HFFc6 (cell line): ENCODE data around the gene ZNF605. TPM values are rescaled to one million over a fixed set of nuclear protein-coding genes. Genes with fewer than 3 reads are reported as not detected.
"Not testable (repeated sequence)": the region's sequence is repeated elsewhere in the genome, so short reads cannot be mapped to it uniquely, and the experiment has no call there.

ENCODE experiments used
- DNase-seq: peaks from one replicate; pipeline ENCODE4 v3.0.0-alpha.2; 2018
- H3K27ac Mint-ChIP-seq: 2 replicates; pipeline ENCODE4 v1.8.0; 2020; ENCODE audit warnings: mild to moderate bottlenecking, mixed read lengths
- H3K27me3 Mint-ChIP-seq: 2 replicates; pipeline ENCODE4 v1.8.0; 2021; ENCODE audit warnings: mild to moderate bottlenecking, moderate library complexity, mixed read lengths; ENCODE audit not compliant: insufficient read depth
- H3K36me3 Mint-ChIP-seq: 2 replicates; pipeline ENCODE4 v1.8.0; 2021; ENCODE audit warnings: low read depth, mixed read lengths
- H3K4me1 Mint-ChIP-seq: 2 replicates; pipeline ENCODE4 v1.8.0; 2020; ENCODE audit warnings: low read depth, mixed read lengths
- H3K4me3 Mint-ChIP-seq: 2 replicates; pipeline ENCODE4 v1.8.0; 2020; ENCODE audit warnings: mild to moderate bottlenecking, moderate library complexity, mixed read lengths
- H3K9me3 Mint-ChIP-seq: 2 replicates; pipeline ENCODE4 v1.8.0; 2020; ENCODE audit warnings: mild to moderate bottlenecking, mixed read lengths
- total RNA-seq, 6 experiments: library from RNA; stranded (reverse); fragmentation: NEBNext Ultra II Directional; extraction: Animal tissue kit (Norgen Biotek cat#: 25700); gene quantifications; 2 replicates in 1 of 6; 3 replicates in 5 of 6; pipeline ENCODE4 v1.2.3, GENCODE V29; 2021
- TF ChIP-seq, protein P1 (sequence below): fragments of 200-600 bp; sonication (generic); IDR thresholded peaks from 2 replicates; pipeline ENCODE4 v1.5.0; 2021; ENCODE audit warnings: antibody characterized with exemption, mild to moderate bottlenecking

The ZNF605 gene
- total RNA-seq, 6 experiments from 2014 or later = 6.2 to 11.8 (median 7.6) TPM

DNA sequence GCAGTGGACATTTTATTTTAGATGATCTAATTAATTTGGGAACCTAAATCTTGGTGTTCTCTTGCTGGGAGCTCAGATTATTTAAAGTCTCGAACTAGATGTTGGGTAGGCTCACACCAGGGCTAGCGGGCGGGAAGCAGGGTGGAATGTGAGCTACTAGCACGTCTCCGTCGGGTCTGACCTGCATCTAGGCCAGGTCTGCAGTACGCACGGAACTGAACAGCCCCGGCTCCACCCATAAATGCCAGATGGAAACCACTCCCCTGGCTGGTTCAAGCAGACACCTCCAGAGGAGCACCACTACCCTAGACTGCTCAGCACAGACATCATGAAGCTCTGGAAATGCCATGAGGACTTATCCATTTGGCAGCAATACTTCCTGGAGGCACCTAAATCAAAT, 10.3 kb downstream of the ZNF605 start:
- H3K4me1 Mint-ChIP-seq = no peaks in the 10 kb centered on the region
- H3K27me3 Mint-ChIP-seq = peaks cover 4% of the 10 kb centered on the region
- DNase-seq = no peak
- H3K4me3 Mint-ChIP-seq = no peak overlapping the region; the same call in 1 of the 2 replicates
- H3K9me3 Mint-ChIP-seq = peaks cover 53% of the 10 kb centered on the region
- no peak overlapping the region for H3K27ac Mint-ChIP-seq
- TF ChIP-seq, protein P1, sequence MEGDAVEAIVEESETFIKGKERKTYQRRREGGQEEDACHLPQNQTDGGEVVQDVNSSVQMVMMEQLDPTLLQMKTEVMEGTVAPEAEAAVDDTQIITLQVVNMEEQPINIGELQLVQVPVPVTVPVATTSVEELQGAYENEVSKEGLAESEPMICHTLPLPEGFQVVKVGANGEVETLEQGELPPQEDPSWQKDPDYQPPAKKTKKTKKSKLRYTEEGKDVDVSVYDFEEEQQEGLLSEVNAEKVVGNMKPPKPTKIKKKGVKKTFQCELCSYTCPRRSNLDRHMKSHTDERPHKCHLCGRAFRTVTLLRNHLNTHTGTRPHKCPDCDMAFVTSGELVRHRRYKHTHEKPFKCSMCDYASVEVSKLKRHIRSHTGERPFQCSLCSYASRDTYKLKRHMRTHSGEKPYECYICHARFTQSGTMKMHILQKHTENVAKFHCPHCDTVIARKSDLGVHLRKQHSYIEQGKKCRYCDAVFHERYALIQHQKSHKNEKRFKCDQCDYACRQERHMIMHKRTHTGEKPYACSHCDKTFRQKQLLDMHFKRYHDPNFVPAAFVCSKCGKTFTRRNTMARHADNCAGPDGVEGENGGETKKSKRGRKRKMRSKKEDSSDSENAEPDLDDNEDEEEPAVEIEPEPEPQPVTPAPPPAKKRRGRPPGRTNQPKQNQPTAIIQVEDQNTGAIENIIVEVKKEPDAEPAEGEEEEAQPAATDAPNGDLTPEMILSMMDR = no peak
- peaks cover 55% of the 10 kb centered on the region for H3K36me3 Mint-ChIP-seq

DNA sequence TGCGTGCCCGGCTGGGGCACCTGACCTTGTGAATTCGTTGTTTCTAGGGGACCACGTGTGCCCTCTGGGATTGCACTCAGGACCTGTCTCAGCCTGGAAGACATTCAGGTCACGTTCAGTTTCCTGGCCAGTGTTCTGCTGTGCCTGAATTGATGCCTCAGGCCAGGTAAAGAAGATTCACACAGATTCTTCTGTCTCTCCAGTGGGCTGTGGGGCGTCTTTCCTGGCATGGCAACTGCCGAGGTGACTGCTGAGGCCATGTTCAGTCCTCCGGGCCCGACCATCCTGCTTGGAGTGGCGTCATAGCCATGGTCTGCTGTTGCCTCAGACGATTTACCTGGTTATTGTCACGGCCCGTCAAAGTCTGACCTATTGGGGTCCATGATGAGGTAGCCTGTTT, 13.5 kb downstream of the ZNF605 start:
- H3K4me1 Mint-ChIP-seq = no peaks in the 10 kb centered on the region
- H3K27ac Mint-ChIP-seq = no peak overlapping the region
- H3K27me3 Mint-ChIP-seq = peaks cover 2% of the 10 kb centered on the region
- H3K9me3 Mint-ChIP-seq = peaks cover 70% of the 10 kb centered on the region
- TF ChIP-seq, protein P1 = no peak
- DNase-seq = no peak
- peaks cover 73% of the 10 kb centered on the region for H3K36me3 Mint-ChIP-seq
- H3K4me3 Mint-ChIP-seq = no peak overlapping the region

DNA sequence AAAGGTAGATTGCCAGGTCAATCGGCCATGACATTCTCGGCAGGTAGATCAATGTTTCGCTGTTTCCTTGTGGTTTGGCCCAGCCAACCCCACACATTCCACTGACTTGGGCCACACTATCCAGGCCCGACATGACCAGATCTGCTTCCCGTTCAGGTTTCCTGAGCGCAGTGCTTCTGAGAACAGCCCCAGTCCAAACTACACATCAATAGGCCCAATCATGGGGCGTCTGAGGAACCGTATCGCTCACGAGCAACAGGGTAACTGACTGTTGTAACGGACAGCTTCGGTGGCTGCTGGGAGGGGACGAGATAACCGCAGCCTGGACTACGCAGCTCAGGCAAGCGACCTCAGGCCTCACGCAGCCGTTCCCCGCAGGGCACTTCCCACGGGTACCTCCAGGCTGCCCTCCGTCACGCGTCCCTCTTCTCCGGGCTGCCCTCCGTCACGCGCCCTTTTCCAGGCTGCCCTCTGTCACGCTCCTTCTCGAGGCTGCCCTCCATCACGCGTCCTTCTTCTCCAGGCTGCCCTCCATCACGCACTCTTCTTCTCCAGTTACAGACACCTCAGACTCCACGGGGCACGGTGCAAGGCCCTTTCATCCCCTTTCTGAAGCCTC, 14.7 kb downstream of the ZNF605 start:
- Mint-ChIP-seq H3K4me1 (no peaks in the 10 kb centered on the region), H3K36me3 (peaks cover 79% of the 10 kb centered on the region), H3K4me3 (no peak overlapping the region; the same call in 1 of the 2 replicates), H3K27me3 (peaks cover 2% of the 10 kb centered on the region), H3K27ac (no peak overlapping the region), H3K9me3 (peaks cover 81% of the 10 kb centered on the region)
- DNase-seq = no peak
- TF ChIP-seq, protein P1 = no peak

DNA sequence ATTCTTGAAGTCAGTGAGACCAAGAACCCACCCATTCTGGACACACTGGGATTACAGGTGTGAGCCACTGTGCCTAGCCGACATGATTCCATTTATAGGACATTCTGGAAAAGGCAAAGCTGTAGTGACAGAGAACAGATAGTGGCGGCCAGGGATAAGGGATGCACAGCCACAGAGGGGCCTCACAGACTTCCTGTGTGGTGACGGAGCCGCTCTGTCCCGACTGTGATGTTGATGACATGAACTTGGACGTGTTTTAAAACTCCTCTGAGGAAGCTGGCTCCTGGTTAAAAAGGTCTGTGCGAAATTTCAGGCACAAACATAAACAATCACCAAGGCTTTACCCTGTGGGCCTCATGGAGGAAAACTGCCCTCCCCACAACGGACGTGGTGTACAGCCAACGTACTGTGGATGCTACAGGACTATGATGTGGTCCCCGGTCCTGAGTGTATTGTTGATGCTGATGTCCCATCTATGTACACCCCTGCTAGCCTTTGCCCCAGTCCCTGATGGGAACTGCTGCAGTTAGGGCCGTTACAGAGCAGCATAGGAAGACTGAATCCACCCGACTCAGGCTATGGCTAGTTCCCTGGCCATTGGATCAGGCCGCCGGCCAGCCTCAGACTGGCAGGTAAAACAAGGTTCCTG, 15.9 kb downstream of the ZNF605 start:
- Mint-ChIP-seq H3K36me3 (peaks cover 76% of the 10 kb centered on the region), H3K9me3 (peaks cover 81% of the 10 kb centered on the region)

DNA sequence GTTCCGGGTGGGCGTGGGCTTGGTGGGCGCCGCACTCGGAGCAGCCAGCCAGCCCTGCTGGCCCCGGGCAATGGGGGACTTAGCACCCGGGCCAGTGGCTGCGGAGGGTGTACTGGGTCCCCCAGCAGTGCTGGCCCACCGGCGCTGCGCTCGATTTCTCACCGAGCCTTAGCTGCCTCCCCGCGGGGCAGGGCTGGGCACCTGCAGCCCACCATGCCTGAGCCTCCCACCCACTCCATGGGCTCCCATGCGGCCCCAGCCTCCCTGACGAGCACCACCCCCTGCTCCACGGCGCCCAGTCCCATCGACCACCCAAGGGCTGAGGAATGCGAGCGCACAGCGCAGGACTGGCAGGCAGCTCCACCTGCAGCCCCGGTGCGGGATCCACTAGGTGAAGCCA, 17.3 kb downstream of the ZNF605 start:
- H3K4me1 Mint-ChIP-seq, H3K27me3 Mint-ChIP-seq, DNase-seq, H3K4me3 Mint-ChIP-seq, H3K27ac Mint-ChIP-seq: not testable (repeated sequence)
- Mint-ChIP-seq H3K36me3 (peaks cover 76% of the 10 kb centered on the region), H3K9me3 (peaks cover 81% of the 10 kb centered on the region)

More for the DNA sequence above, 15.9 kb downstream of the ZNF605 start:
- DNase-seq = no peak
- H3K4me3 Mint-ChIP-seq = no peak overlapping the region
- no peak overlapping the region for H3K27ac Mint-ChIP-seq
- TF ChIP-seq, protein P1 = no peak
- H3K4me1 Mint-ChIP-seq = no peaks in the 10 kb centered on the region
- peaks cover 2% of the 10 kb centered on the region for H3K27me3 Mint-ChIP-seq

DNA sequence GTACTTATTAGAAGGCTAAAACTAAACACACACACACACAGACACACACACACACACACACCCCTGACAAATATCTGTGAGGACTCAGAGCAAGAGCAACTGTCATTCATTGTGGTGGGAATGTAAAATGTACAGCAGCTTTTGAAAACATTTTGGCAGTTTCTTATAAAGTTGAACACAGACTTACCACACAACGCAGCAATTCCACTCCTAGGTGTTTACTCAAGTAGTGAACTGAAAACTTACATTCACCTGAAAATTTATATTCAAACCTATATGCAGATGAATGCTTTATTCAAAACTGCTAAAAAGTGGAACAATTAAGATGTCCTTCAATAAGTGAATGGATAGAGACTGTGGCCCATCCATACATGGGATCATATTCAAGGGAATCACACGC, 18.6 kb downstream of the ZNF605 start:
- H3K27ac Mint-ChIP-seq = no peak overlapping the region

DNA sequence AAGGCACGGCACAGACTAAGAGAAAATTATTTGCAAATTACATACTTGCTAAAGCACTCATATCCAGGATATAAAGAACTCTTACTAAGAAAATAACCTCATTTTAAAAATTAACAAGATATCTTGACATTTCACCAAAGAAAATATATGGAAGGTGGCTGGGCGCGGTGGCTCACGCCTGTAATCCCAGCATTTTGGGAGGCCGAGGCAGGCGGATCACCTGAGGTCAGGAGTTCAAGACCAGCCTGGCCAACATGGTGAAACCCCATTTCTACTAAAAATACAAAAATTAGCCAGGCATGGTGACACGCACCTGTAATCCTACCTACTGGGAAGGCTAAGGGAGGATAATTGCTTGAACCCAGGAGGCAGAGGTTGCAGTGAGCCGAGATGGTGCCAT, 19.2 kb downstream of the ZNF605 start:
- Mint-ChIP-seq H3K9me3 (peaks cover 84% of the 10 kb centered on the region), H3K36me3 (peaks cover 79% of the 10 kb centered on the region)
- not testable (repeated sequence) for H3K4me1 Mint-ChIP-seq, H3K4me3 Mint-ChIP-seq, H3K27me3 Mint-ChIP-seq, DNase-seq, H3K27ac Mint-ChIP-seq

More for the DNA sequence above, 18.6 kb downstream of the ZNF605 start:
- Mint-ChIP-seq H3K9me3 (peaks cover 84% of the 10 kb centered on the region), H3K4me1 (no peaks in the 10 kb centered on the region), H3K4me3 (no peak overlapping the region), H3K27me3 (peaks cover 2% of the 10 kb centered on the region), H3K36me3 (peaks cover 78% of the 10 kb centered on the region)
- no peak for DNase-seq
- TF ChIP-seq, protein P1 = no peak
